ENCODE data around the gene MED12L. TPM values are rescaled to one million over a fixed set of nuclear protein-coding genes. Genes with fewer than 3 reads are reported as not detected.

The MED12L gene
- total and polyA plus RNA-seq, 4 donors = 11.9 to 23.8 (median 12.6) TPM

DNA sequence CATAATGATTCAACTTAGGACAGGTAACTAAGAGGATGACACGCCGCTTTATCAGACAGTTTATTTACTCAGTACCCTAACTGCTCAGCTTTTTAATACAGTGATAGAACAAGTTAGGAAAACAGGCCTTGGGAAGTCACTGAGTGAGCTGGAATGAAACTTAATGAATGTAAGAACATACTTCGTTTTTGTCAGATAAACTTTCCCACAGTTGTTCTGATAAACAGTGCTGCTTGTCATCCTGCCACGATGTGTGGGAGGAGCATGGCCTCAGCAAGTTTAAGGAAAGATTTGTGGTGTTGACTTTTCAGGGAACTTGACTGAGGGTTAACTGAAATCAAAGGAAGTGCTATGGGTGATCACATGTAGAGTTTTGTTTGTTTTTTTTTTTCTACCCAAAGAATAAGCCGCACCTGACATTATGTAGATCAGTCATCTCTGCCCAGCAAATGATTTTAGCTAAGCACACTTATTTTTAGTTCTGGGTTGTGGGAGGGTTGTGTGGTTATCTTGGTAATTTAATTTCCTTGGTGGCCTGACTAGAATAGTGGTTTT, 198.5 kb downstream of the MED12L start:
- Histone ChIP-seq H3K9me3 (ENCODE audit: control insufficient read depth, insufficient read depth, low read length) (no peaks in the 10 kb centered on the region), H3K4me3 (ENCODE audit: low read depth, low read length) (no peak overlapping the region), H3K4me1 (ENCODE audit: control insufficient read depth, insufficient read depth, low read length) (no peaks in the 10 kb centered on the region), H3K36me3 (ENCODE audit: control insufficient read depth, insufficient read depth, low read length) (no peaks in the 10 kb centered on the region), H3K27ac (ENCODE audit: low read depth, low read length) (no peak overlapping the region), H3K27me3 (ENCODE audit: control insufficient read depth, insufficient read depth, low read length) (no peaks in the 10 kb centered on the region)
- no peak for DNase-seq (ENCODE audit: low read depth in 4 of 6, low spot score in 6 of 6)
- WGBS (ENCODE audit: insufficient coverage) = no CpG with 5 or more reads among the region's 5 CpGs

DNA sequence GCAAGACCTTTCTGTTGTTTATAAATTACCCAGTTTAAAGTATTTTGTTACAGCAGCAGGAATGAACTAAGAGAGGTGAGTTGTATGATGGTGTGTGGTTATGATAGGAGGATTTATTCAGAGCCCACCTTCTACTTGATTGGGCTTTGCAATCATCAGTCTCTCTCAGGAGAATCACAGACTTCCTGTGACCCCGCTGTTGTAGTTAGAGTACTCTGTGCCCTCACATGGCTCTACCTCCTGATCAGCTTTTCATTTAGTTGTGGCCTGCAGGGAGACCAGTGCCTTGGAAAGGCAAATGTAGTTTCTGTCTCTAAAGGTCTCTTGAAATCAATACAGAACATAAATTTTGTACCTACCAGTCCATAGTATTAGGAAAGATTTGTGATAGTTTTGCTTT, 200.5 kb downstream of the MED12L start:
- Histone ChIP-seq H3K27me3 (ENCODE audit: control insufficient read depth, insufficient read depth, low read length) (no peaks in the 10 kb centered on the region), H3K9me3 (ENCODE audit: control insufficient read depth, insufficient read depth, low read length) (no peaks in the 10 kb centered on the region), H3K4me1 (ENCODE audit: control insufficient read depth, insufficient read depth, low read length) (no peaks in the 10 kb centered on the region), H3K36me3 (ENCODE audit: control insufficient read depth, insufficient read depth, low read length) (no peaks in the 10 kb centered on the region), H3K27ac (ENCODE audit: low read depth, low read length) (no peak overlapping the region), H3K4me3 (ENCODE audit: low read depth, low read length) (no peak overlapping the region)
- no CpG with 5 or more reads among the region's 1 CpG for WGBS (ENCODE audit: insufficient coverage)
- DNase-seq (ENCODE audit: low read depth in 4 of 6, low spot score in 6 of 6) = no peak

DNA sequence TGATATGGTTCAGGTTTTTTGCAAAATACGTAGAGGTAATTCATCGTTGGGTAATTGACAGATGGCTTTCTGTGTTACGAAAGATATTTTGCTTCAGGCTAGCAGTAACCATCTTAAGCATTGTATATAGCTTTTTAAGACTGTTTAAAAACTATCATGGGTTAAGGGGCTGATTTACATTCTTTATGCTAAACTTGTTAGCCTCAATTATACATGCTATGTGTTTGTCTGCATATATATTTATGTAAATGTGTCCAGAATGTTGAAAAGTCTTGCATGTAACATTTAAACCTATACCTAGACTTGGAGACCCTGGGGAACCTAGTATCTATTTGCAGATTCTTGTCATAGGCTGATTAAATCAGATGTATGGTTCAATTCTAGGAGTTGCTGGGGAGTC, 204.0 kb downstream of the MED12L start:
- no peak for DNase-seq (ENCODE audit: low read depth in 4 of 6, low spot score in 6 of 6)

DNA sequence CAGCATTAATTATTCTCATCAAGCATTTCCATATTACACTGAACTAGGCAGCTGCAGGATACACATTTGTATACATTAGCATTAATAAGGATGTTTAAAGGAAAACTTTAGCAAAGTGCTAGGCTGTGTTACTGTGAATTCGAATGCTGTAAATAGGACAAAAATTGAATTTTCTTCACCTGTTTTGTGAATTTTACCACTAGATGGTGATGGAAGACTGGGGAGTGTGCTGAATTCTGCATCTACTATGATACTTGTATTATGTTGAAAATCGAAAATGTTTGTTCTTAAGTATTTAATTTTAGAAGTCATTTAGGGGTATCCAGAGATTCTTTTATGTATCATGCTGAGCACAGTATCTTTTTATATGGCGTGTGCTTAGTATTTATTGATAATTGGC, 205.2 kb downstream of the MED12L start:
- peak in 3 of 6 donors; percentile 12 to 82 (median 54) for DNase-seq (ENCODE audit: low read depth in 4 of 6, low spot score in 6 of 6)
- Histone ChIP-seq H3K4me1 (ENCODE audit: control insufficient read depth, insufficient read depth, low read length) (no peaks in the 10 kb centered on the region), H3K4me3 (ENCODE audit: low read depth, low read length) (no peak overlapping the region), H3K27ac (ENCODE audit: low read depth, low read length) (no peak overlapping the region), H3K9me3 (ENCODE audit: control insufficient read depth, insufficient read depth, low read length) (no peaks in the 10 kb centered on the region), H3K27me3 (ENCODE audit: control insufficient read depth, insufficient read depth, low read length) (no peaks in the 10 kb centered on the region), H3K36me3 (ENCODE audit: control insufficient read depth, insufficient read depth, low read length) (no peaks in the 10 kb centered on the region)
- WGBS (ENCODE audit: insufficient coverage) = 57% methylated on average over 1 of the region's 3 CpGs

More for the DNA sequence above, 204.0 kb downstream of the MED12L start:
- H3K36me3 ChIP-seq (ENCODE audit: control insufficient read depth, insufficient read depth, low read length) = no peaks in the 10 kb centered on the region
- WGBS (ENCODE audit: insufficient coverage) = no CpG with 5 or more reads among the region's 3 CpGs
- no peaks in the 10 kb centered on the region for H3K27me3 ChIP-seq (ENCODE audit: control insufficient read depth, insufficient read depth, low read length)
- no peak overlapping the region for H3K4me3 ChIP-seq (ENCODE audit: low read depth, low read length)
- no peak overlapping the region for H3K27ac ChIP-seq (ENCODE audit: low read depth, low read length)
- no peaks in the 10 kb centered on the region for H3K4me1 ChIP-seq (ENCODE audit: control insufficient read depth, insufficient read depth, low read length)
- no peaks in the 10 kb centered on the region for H3K9me3 ChIP-seq (ENCODE audit: control insufficient read depth, insufficient read depth, low read length)

DNA sequence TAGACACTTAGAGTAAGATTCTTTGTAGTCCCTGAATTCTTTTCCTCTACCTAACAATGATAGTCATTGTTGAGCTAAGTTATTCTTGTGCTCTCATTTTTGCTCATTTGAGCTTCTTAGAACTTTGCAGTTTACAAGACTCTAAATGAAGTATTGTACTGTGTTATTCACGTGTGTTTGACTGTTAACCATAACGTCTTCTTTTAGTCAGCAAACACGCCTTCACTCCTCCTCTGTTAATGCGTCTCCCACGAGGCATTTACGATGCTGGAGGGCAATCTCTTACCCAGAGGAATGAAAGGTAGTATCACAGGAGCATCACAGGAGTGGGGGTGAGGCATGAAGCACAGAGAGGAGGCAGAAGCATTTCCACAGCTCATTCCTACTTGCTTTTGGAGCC, 207.7 kb downstream of the MED12L start:
- Histone ChIP-seq H3K27me3 (ENCODE audit: control insufficient read depth, insufficient read depth, low read length) (no peaks in the 10 kb centered on the region), H3K4me3 (ENCODE audit: low read depth, low read length) (no peak overlapping the region), H3K27ac (ENCODE audit: low read depth, low read length) (no peak overlapping the region), H3K4me1 (ENCODE audit: control insufficient read depth, insufficient read depth, low read length) (no peaks in the 10 kb centered on the region), H3K9me3 (ENCODE audit: control insufficient read depth, insufficient read depth, low read length) (no peaks in the 10 kb centered on the region), H3K36me3 (ENCODE audit: control insufficient read depth, insufficient read depth, low read length) (no peaks in the 10 kb centered on the region)
- no CpG with 5 or more reads among the region's 6 CpGs for WGBS (ENCODE audit: insufficient coverage)
- no peak for DNase-seq (ENCODE audit: low read depth in 4 of 6, low spot score in 6 of 6)

DNA sequence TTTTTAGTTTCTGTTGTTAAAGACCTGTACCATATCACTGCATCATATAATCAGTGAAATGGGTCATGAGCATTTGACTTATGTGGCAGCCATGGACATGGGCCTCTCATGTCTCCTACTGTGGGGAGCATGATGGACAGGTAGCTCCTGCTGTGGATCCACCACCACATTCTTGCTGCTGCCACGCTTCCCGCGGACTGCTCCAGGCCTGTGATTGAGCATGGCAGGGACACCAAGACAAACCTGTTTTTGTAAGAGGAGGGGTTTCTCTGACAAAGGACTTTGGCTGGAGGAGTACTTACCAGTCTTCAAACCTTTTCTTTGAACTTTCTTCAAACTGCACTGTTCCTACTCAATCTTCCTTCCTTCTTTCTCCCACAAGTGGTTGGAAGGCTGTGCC, 210.8 kb downstream of the MED12L start:
- WGBS (ENCODE audit: insufficient coverage) = 95% methylated on average over 3 of the region's 3 CpGs
- Histone ChIP-seq H3K9me3 (ENCODE audit: control insufficient read depth, insufficient read depth, low read length) (no peaks in the 10 kb centered on the region), H3K4me1 (ENCODE audit: control insufficient read depth, insufficient read depth, low read length) (no peaks in the 10 kb centered on the region), H3K27ac (ENCODE audit: low read depth, low read length) (no peak overlapping the region), H3K27me3 (ENCODE audit: control insufficient read depth, insufficient read depth, low read length) (no peaks in the 10 kb centered on the region), H3K36me3 (ENCODE audit: control insufficient read depth, insufficient read depth, low read length) (no peaks in the 10 kb centered on the region), H3K4me3 (ENCODE audit: low read depth, low read length) (no peak overlapping the region)
- no peak for DNase-seq (ENCODE audit: low read depth in 4 of 6, low spot score in 6 of 6)

DNA sequence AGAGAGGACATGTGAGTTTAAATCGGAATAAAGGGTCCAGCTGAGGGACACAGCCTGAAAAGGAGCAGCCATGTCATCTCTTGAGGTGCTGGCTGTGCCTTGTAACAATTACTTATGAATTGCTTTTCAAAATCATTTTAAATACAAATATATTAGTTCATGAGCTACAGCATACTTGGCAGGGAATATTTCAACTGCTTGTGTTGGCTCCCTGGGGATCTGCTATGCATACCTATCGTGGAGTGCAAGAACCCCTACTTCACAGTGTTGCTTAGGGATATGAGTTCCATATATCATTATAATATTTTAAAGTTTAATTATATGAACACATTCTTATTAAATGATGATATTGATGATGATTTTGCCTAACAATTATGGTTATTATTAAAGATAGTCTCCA, 212.0 kb downstream of the MED12L start:
- H3K9me3 ChIP-seq (ENCODE audit: control insufficient read depth, insufficient read depth, low read length) = no peaks in the 10 kb centered on the region
- no CpG with 5 or more reads among the region's 2 CpGs for WGBS (ENCODE audit: insufficient coverage)
- H3K27ac ChIP-seq (ENCODE audit: low read depth, low read length) = no peak overlapping the region
- DNase-seq (ENCODE audit: low read depth in 4 of 6, low spot score in 6 of 6) = no peak
- H3K4me3 ChIP-seq (ENCODE audit: low read depth, low read length) = no peak overlapping the region
- no peaks in the 10 kb centered on the region for H3K4me1 ChIP-seq (ENCODE audit: control insufficient read depth, insufficient read depth, low read length)
- H3K27me3 ChIP-seq (ENCODE audit: control insufficient read depth, insufficient read depth, low read length) = no peaks in the 10 kb centered on the region
- H3K36me3 ChIP-seq (ENCODE audit: control insufficient read depth, insufficient read depth, low read length) = no peaks in the 10 kb centered on the region

DNA sequence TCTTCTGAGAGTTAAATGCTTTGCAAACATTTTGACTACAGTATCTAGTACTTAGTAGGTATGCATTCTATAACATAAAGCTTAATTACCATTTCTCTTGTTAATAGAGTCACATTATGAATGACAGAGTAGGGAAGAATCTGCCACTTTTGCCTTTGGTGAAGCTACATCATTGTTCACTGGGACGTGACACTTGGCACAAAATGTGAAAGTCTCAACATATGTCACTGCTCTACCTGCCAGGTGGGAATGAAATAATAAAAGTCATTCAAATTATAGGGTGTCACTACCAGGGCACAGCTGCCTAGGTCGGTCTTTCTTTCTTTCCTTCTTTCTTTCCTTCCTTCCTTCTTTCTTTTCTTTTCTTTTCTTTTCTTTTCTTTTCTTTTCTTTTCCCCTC, 213.5 kb downstream of the MED12L start:
- Histone ChIP-seq H3K36me3 (ENCODE audit: control insufficient read depth, insufficient read depth, low read length) (no peaks in the 10 kb centered on the region), H3K4me1 (ENCODE audit: control insufficient read depth, insufficient read depth, low read length) (no peaks in the 10 kb centered on the region)
- WGBS (ENCODE audit: insufficient coverage) = 100% methylated on average over 1 of the region's 2 CpGs

DNA sequence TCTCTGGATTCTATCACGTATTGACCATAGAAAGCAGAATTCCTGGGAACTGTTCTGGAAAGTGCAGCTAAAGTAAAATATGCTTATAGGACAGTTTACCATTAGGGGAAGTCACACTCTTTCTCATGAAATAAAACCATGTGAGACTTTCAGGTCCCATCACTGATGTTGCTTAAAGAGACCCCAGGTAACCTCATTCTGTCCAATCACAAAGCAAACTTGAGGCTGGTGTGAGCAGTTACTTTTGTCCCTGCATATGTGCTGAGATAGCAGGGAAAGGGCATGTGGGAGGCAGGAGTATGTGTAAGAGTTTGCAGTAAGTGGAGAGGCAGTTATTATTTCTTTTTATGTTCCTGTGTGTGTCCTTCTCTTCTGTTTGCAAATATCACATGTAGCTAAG, 215.1 kb downstream of the MED12L start:
- Histone ChIP-seq H3K36me3 (ENCODE audit: control insufficient read depth, insufficient read depth, low read length) (no peaks in the 10 kb centered on the region), H3K9me3 (ENCODE audit: control insufficient read depth, insufficient read depth, low read length) (no peaks in the 10 kb centered on the region), H3K27ac (ENCODE audit: low read depth, low read length) (no peak overlapping the region), H3K4me3 (ENCODE audit: low read depth, low read length) (no peak overlapping the region), H3K27me3 (ENCODE audit: control insufficient read depth, insufficient read depth, low read length) (no peaks in the 10 kb centered on the region), H3K4me1 (ENCODE audit: control insufficient read depth, insufficient read depth, low read length) (peaks cover 5% of the 10 kb centered on the region)
- WGBS (ENCODE audit: insufficient coverage) = no CpG with 5 or more reads among the region's 1 CpG
- DNase-seq (ENCODE audit: low read depth in 4 of 6, low spot score in 6 of 6) = no peak

More for the DNA sequence above, 213.5 kb downstream of the MED12L start:
- DNase-seq (ENCODE audit: low read depth in 4 of 6, low spot score in 6 of 6) = no peak
- no peaks in the 10 kb centered on the region for H3K27me3 ChIP-seq (ENCODE audit: control insufficient read depth, insufficient read depth, low read length)
- no peaks in the 10 kb centered on the region for H3K9me3 ChIP-seq (ENCODE audit: control insufficient read depth, insufficient read depth, low read length)
- H3K4me3 ChIP-seq (ENCODE audit: low read depth, low read length) = no peak overlapping the region
- no peak overlapping the region for H3K27ac ChIP-seq (ENCODE audit: low read depth, low read length)

DNA sequence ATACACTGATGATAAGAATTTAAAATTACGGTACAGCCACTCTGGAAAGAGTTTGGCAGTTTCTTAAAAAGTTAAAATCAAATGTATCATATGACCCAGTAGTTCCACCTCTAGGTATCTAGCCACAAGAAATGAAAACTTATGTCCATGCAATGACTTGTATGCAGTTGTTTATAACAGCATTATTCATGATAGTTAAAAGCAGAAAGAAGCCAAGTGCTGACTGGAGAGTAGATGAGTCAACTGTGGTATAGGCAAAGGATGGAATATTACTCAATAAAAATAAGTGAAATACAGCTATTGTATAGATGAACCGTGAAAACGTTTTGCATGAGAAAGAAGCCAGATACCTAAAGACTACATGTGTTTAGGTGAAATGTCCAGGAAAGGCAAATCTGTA, 216.3 kb downstream of the MED12L start:
- no peak for DNase-seq (ENCODE audit: low read depth in 4 of 6, low spot score in 6 of 6)
- Histone ChIP-seq H3K4me1 (ENCODE audit: control insufficient read depth, insufficient read depth, low read length) (peaks cover 5% of the 10 kb centered on the region), H3K9me3 (ENCODE audit: control insufficient read depth, insufficient read depth, low read length) (no peaks in the 10 kb centered on the region), H3K4me3 (ENCODE audit: low read depth, low read length) (no peak overlapping the region), H3K36me3 (ENCODE audit: control insufficient read depth, insufficient read depth, low read length) (no peaks in the 10 kb centered on the region), H3K27me3 (ENCODE audit: control insufficient read depth, insufficient read depth, low read length) (no peaks in the 10 kb centered on the region), H3K27ac (ENCODE audit: low read depth, low read length) (no peak overlapping the region)
- WGBS (ENCODE audit: insufficient coverage) = 80% methylated on average over 2 of the region's 3 CpGs
